Stimulated activated CD4-positive, alpha-beta T cell treated with anti-CD3 and anti-CD28 coated beads, Interleukin-15, amount 100 ng/mL, for 48 hours (primary cell): ENCODE measurements around the gene SUGCT.

Experiments used
- DNase-seq, 2 donors: peaks; one replicate each; pipeline ENCODE4 v3.0.0-alpha.2; 2020; ENCODE audit warnings: low read depth in 2 of 2

SUGCT gene

DNA sequence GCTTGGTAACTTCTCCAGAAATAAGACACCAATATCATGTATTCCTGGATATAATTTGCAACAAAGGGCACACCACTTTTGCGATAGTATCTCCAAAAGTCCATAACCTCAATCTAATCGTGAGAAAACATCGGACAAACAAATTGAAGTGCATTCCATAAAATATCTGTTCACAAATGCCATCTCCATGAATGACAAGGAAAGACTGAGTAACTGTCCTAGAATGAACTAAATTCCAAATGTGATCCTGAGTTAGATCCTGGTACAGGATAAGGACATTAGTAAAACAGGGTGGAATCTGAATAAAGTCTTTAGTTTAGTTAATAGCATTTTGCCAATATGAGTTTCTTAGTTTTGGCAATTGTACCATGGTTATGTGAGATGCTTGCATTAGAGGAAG, 384.2 kb downstream of the SUGCT start:
- no peak for DNase-seq

DNA sequence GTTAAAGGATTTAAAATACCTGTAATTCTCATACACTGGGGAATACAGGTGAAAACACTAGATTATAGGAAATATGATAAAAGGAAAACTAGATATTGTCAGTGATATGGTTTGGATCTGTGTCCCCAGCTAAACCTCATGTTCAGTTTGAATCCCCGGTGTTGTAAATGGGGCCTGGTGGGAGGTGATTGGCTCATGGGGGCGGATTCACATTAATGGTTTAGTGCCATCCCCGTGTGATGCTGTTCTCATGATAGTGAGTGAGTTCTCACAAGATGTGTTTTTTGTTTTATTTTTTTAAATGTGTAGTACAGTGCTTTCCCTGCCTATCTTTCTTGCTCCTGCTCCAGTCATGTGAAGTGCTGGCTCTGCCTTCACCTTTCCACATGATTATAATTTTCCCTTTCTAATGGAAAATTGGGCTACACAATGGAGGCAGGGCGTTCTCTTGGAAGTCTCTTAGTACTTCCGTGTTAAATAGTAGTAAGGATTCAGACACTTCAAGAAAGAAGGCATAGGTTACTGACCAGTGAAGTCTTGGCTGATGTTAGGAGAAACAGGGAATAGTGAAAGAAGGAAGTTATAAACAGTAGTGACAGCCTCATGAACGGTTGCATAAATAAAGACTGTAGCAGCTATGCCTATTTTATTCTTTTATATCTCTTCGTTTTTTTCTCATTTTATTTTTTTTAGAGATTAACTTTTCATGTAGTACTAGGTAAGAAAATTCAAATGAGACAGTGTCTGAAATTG, 386.4 kb downstream of the SUGCT start:
- DNase-seq = no peak

DNA sequence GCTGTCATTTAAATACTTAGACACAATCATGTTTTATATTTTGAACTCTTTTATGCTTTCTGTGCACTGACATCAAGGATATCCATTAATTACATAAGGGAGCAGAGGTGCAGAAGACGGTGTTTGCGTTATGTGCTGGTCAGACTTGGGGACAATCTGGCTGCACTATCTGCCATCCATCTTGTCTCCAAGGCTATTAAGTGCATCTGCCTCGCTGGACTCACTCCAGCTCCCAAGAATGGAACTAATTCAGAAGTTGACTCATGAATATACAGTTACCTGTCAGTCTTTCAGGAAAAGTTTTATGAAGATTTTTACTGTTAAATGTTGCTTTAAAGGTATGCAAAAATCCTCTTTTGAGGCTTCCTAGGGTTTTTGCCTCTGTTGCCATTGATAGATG, 391.0 kb downstream of the SUGCT start:
- no peak for DNase-seq

DNA sequence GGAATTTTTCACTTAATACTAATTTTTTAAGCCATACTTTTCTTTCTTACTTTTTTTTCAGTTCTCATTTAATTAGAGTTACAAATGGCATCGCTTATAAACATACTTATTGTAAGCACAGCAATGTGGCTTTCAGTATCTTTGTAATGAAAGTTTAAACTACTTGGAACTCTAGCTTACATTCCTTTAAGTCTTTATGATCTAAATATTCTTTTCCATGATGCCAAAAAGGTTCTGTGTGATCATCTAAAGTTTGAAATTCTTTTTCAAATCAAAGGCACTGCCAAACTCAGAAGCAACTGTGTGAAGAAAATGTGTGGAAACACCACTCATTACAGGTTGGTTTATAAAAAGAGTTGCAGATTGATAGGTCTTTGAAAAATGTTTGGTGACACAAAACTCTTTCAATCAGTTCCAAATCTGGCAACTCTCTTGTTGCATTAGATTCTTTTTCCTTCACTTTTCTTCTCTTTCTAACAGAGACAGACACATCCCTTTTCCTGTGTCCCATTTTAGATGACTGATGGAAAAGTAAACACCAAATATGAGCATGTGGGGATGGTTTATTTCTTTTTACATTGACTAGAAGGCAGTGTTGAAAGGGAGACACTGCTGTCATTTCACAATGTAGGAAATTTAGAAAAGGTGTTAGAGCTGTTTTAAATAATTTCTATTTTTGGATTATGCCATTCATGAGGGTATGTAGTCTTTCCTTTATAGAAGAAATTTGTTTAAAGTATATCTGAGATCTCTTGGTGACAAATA, 392.3 kb downstream of the SUGCT start:
- no peak for DNase-seq

DNA sequence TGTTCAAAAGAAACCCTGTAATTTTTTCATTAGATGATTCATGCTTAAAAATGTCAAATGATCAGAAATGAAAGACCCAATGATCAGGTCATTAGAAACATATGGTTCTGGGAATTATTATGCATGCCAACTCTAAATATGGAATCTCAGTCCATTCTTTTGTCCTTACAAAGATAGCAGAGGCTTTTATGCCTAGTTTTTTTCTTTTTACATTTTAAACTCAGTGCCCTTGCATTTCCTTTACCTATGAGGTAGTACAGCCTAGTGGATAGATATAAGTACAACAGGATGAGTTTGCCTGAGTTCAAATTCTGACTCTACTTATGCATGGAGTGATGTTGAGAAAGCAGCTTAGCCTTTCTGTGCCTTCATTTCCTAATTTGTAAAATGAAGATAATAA, 392.9 kb downstream of the SUGCT start:
- no peak for DNase-seq

DNA sequence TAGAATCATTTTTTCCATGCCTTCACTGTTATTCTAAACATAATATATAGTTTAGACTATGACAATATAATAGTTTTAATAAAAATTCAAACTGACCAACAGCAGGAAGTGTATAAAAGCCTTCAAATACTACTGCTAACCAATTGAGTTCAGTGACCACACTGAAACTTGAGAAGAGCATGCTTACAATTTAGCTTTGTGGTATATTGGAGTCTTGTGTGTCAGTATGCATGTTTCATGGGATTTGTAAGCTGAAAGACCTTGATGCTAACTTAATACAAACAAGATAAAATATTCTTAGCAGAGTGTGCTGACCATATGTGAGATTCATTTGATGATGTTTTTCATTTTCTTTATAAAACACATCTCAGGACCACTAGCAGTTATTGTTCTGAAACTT, 395.5 kb downstream of the SUGCT start:
- DNase-seq = no peak

DNA sequence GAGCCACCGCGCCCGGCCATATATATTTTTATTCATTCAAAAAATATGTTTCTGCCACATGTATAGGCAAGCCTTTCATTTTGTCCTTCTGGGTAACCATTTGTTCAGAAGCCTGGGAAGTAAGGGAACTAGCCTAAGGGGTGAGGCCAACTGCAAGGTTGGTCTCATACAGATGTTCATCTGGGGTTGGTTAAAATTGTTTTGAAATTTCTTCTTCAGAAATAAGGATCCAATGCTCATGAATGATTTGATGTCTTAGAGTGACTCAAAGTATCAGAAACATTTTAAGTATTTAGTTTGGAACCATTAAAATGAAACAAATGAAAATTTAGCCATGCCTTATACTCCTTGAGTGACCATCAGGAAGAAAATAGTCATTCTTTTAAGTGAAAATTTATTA, 397.2 kb downstream of the SUGCT start:
- no peak for DNase-seq

DNA sequence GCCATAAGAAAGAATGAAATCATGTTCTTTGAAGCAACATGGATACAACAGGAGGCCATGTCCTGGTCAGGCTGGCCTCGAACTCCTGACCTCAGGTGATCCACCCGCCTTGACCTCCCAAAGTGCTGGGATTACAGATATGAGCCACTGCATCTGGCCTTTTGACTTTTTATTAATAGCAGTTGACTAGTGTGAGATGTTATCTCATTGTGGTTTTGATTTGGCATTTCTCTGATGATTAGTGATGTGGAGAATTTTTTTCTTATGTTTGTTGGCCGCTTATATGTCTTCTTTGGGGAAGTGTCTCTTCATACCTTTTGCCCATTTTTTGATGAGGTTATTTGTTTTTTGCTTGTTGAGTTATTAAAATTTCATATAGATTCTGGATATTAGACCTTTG, 400.9 kb downstream of the SUGCT start:
- DNase-seq = no peak

DNA sequence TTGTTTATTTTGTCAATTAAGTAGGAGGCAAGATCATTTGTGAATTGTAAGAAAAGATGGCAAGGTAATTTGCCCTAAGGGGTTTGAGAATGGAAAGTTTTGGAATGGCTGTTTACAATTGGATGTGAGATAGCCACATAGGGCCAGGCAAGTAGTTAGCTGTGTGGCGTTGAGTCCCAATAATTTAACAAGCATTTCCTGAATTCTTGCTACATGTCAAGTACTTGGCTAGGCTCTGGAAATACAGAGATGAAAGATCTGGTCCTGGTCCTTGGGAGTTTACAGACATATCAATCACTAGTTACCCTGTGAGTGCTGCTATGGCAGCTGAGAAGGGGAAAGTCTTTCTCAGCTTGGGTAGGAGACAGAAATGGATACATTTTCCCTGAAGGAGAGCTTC, 401.6 kb downstream of the SUGCT start:
- no peak for DNase-seq

DNA sequence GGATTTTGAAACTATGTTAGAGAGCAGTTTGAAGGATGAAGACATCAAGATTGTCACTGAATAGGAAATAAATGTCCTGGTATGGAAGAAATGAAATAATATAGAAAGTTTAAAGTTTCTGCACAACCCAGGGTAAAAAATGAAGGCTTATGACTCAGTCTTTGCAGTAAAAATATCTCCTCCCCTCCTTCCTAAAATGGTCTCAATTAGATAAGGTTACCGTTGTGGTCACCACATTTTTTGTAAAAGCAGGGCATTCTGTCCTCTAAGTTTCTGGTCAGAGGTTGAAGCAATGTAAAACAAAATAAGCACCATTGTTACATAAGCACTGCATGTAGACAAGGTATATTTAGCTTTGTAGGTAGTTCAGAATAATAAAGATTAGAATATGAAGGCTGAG, 403.5 kb downstream of the SUGCT start:
- DNase-seq = no peak

DNA sequence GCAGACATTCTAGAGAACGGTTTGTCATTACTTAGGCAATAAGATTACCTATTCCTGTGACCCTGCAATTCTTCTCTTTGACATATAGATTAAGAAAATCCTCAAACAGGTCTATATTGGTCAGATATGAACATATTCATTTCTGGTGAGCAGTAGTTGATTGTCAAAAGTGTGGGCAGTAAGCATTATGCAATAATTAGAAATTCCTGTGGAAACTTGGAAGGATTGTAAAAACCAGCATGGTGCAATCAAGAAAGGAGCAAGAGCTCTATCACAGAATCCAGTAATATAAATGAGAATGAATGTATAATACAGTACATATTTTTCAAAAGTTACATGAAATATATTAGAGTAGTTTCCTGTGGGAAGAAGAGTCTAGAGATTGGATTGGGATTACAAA, 406.5 kb downstream of the SUGCT start:
- DNase-seq = no peak

DNA sequence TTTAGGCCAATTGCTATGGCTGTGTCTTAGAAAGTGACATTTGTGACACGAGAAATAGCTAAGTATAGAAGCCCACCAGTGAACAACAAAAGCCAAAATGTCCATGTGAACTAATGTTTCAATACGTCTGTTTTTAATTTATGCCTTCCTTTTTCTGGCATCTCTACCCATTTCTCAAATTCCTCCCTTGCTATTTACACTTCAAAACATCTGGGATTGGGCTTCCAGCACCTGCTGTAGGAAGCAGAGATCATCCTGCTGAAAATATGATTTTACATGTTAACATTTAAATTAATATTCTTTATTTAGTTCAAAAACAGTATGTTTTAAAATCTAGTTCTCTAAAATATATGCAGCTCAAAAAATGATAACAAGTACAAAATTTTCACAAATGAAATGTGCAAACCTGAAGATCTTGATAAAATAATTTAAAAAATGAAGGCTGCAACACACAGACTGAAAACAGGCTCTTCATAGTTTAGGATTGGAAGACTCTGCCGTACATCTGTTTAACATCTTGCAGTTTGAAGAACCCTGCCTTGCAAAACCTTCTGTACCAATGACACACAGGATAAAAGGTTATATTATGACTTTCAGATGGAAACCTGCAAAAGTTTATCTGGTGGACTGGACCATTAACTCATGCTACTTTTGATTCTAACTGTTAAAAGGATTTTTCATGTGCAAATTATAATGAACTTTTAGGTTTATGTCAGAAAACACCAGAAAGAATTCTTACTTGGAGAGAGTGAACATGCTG, 408.4 kb downstream of the SUGCT start:
- no peak for DNase-seq

DNA sequence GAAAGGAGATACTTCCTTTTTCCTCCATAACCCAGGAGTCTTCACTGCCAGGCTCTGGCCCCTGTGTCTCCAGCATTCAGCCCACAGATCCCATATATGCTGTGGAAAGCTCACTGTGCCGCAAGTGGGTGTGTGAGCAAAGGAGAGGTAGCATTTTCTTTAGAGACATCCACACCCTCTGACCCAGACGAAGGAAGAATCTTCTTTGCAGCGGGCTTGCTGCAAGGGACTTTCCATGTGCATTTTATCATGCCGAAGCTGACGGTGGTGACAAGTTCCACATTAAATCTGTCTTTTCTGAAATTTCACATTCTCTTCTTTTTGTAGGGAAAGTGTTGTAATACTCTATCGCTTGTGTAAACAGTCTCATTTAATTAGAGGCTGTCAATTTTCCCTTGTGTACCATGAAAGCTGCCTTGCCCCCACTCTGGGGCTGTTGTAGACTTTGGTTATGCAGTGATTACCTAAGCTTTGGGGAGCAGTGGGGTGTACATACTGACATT, 409.5 kb downstream of the SUGCT start:
- DNase-seq = no peak

DNA sequence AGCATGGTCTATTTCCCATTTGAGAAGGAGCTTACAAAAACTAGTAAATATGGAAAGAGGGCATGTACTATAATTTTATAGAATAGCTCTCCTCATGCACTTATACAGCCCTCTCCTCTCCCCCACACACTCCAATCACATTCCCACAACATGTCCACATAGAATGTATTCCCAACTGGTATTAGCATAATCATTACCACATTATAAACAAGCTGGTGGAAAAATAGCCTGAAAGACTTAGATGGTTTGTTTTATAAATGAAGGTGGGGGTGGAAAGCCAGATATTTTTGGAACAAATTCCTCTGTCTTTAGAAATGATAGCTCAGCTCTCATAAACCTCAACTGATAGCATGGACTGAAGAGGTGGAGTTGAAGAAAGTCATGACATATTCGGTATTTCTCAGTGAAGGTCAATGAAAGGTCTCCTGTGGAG, 410.1 kb downstream of the SUGCT start:
- no peak for DNase-seq

DNA sequence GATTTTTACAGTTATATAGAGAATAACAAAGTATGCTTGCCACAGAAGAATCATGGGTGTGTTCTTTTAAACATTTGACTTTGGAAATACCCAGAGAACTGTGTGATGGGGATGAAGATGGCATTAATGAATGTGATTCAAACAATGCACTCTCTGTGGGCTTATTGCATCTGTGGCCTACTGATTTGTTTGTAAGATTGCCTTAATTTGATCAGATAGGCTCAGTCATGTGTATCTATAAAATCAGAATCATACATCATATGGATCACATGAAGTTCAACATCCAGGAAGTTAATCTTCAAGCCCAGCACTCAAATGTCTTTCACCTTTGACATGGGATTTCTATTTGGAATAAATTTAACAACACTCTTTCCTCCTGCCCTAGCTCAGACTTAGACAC, 410.9 kb downstream of the SUGCT start:
- no peak for DNase-seq

DNA sequence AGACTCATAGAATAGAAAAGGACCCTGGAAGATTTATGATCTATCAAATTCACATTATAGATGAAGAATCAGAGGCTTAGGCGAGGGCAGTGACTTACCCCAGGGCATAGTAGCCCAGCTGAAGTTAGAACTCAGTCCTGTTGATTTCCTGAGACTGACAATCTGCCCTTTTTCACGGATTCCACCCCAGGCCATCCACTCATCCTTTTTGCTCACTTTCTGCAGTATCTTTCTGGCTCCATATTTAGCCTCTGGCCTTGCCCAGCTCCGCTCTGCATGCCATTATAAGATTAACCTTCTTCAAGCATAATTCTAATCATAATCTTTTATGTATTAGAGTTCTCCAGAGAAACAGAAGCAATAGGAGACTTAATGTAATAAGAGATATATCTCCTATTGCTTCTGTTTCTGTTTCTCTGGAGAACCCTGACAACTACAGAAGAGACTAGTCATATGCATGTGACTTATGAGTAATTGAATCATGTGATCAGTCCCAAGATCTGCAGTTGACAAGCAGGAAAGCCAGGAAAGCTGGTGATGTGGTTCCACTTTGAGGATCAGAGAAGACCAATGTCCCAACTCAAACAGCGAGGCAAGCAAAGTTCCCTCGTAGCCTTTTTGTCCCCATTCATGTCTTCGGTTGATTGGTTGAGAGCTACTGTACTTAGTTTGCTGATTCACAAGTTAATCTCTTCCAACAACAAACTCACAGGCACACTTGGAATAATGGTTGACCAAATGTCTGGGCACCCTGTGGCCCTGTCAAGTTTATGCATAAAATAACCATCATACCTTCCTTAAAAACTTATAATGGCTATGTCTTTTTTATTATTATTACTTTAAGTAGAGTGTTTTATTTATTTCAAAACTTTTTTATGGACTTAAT, 412.1 kb downstream of the SUGCT start:
- DNase-seq = no peak

DNA sequence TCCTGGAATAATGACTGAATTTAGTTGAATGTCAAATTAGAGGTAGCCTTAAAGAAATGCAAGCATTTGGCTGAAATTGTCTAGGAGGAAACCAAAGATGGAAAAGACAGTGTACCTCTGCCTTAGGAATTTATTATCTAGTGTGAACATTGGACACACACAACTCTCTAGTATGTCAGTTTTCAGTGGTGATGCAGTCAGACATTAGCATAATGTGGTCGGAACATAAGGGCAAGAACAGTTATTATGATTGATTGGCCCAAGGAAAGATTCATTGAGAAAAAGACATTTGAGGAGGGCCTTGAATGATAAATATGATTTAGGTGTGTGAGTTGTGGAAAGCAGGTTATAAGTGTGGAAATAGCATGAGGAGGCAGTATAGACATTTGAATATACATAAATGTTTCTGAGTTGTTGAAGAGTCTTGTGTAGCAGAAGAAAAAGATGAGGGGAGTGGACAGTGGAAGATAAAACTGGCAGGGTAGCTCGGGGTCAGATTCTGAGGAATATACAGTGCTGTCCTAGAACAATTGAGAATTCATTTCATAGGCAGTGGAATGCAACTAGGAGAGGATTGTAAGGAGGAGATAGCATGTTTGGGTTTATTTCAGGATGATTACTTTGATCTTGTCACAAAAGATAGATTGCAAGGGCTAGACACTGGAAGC, 414.7 kb downstream of the SUGCT start:
- no peak for DNase-seq

DNA sequence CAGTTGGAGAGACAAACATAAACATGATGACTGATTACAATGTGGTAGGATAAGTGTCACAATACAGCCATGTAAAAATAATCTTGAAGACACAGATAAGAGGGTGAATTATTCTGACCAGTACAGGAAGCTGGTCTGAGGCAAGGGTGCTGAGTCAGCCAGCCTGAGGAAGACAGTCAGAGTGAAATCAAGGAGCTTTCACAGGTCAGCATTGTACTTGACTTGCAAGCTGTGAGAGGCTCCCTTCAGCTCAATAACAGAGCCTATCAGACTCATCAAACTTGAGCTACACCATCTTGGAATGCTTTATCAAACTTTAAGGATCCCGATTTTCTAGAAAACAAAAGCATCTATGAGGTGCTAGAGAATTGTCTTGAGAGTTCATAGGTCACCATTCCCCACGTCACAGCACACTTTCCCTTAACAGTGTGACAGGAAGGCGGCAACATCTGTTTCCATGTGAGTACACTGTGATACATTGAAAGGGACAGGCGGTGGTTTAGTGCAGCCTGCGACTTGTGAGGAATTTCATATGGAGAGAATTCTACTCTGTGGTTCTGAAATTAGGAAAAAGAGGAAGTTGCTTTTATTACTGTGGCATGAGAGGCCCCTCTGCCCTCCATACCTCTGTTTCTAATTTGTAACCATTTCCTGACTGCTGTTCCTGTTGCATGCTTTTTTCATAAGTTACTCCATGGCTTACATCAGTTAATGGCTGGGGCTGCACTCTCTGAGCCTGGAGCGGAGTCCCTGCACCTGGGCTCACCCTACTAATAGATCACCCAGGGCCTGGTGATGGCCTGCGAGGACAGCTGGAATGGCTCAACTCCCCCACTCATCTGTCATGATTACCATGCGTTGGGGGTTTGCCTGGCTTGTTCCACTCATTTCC, 417.1 kb downstream of the SUGCT start:
- DNase-seq = no peak

DNA sequence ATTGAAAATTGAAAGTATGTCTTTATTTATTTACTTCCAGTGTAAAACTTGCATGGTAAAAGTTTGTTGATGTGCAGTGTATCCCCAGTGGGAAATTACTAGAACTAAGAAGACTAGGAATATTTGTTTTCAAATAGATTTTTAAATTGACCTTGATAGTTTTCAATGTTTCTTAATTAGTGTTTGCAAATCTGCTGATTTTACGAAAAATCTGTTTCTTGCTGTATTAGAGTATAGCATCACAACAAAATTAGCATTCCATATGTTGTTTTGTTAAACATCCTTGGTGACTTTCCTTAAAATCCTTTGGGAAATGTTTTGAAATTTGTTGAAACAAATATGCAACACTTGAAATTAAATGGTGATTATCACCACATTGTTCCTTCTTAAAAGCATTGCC, 425.9 kb downstream of the SUGCT start:
- DNase-seq = no peak

DNA sequence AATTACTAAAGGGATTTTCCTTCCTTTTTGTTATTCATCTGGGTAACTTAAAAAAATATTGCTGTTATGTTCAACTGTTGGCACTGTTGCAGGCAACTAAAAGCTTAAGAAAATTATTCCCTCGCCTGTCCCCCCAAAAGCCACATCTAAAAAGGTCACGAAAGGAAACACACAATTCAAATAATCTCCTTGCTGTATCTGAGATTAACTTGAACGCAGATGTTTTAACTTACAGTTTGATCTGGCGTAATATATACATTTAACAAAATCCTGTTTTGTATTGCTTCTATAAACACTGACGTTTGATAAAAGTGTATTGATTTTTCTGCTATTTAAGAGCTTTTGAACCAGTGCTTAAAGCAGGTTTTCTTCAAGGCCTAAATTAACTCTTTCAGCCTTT, 432.1 kb downstream of the SUGCT start:
- no peak for DNase-seq
